GM19035 (cell line): Measurements from ENCODE around the gene TADA2B.
A peak's percentile ranks its signal among the peaks of the same experiment; 100 is the strongest.

ENCODE experiments used
- ATAC-seq: cut with Tn5 transposase; IDR thresholded peaks from one replicate; pipeline ENCODE4 v1.9.1; 2021; ENCODE audit not compliant: unreplicated experiment

Gene TADA2B

DNA sequence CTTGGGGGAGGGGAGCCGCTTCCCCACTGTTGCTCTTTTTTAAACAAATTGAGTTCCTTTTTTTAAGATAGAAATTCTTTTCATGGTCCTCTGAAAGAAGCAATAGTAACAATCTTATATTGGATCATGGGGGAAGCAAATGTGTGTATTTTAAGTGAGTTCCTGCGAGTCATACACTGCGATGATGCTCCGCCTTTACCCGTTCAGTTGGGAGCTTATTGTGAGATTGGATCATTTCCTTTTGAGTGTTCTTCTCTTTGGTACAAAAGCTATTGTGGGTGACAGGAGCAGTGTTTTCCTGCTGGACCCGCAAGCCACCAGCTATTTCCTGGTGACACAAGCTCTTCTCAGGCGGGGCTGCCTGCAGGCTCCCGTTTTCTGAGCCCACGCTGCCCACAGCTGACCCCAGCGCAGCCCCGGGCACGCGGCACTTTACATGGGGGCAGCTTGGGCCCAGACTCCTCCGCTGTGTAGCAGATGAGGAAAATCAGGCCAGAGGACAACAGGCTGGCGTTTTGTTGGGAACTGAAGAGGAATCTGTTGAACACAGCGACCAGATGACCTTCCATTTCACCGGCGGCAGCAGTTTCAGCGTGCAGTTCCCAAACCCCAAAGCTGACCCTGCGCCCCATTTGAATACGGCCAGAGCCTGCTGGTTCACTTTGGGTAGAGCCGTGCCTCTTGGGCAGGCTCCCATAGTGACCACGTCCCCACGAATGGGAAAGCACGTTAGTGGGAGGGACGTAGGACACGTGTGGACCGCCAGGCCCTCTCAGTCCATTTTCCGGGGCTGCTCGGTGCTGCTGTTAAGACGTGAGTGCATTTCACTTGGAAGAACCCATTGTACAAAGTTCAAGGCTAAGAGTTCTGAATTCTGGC is 12.2 kb downstream of the TADA2B start:
- ATAC-seq = no peak

DNA sequence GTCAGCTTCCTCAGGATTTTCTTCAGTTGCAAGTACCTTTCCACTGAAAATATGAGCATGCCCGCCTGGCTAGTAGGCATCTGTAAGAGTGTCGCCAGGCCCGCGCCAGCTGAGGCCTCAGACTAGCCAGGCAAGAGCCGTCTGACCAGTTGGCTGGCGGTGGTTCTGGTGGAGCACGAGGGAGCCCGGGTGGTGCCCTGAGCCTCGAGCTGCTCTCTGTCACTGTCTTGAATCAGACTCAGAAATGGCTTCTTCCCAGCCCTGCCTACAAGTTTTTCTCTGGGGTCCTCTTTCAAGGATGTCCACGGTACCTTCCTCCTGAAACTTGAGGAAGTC is 12.8 kb downstream of the TADA2B start:
- ATAC-seq = no peak

DNA sequence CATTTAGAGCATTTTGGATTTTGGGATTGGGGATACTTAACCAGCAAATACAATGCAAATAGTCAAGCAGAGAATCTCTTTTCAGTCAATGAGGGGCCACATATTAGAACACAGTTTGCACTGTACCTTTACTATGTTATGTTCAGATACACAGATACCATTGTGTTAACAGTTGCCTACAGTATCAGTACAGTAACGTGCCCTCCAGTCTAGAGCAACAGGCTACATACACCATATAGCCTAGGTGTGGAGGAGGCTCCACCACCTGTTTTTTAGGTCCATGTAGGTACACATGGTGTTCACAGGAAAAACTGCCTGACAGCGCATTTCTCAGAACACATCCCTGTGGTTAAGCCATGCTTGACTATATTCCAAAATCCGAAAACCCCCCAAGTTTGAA is 15.6 kb downstream of the TADA2B start:
- no peak for ATAC-seq

DNA sequence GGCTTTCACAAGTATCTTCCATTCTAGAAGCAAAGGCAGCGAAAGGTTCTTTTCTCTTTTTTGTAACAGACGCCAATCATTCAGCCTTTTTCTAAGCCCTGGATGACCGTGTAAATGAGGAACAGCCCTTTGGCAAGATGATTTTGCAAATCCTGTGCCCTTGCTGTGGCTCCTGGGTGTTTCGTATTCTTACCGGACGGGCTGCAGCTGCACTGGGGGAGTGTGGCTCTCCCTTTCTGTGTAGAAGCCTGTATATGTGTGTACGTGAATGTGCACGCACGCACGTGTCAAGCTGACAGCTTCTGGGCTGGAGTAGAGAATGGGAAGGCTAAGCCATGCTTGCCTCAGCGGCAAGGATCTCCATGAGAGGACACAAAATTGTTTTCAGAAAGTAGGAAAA is 16.5 kb downstream of the TADA2B start:
- ATAC-seq = no peak

DNA sequence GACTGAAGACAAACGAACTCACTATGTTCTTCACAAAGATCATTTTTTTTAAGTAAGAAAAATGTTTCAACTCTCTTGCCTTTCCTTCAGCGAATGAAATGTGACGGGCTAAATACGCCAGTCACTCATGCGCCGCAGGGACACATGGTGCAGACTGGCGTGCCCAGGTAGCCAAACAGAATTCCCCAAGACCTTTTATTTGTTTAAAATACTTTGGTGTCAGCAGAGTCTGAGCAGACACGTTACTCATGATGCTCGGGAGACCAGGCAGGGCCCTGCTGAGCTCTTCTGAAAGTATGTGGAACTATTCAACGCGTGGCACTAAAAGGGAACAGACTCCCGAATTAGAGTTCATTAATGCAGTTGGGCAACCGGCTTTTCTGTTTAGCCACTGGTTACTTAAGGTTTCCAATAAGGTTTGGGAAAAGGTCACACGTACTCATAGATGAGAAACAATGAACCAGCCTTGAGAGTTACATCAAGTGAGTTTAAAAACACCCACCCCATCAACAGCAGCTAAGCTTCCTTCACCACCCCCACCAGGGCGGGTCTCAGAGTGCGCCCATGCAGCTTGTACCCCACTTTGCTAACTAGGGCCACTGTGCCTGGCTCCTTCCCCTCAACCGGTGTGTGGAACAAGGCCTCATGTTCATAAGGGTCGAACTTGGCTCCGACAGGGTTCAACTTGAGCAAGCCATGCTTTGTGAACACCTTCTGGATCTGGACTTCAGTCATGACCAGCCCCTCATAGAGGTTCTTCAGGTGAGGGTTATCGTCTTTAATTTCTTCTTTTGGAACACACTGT is 17.4 kb downstream of the TADA2B start:
- ATAC-seq = no peak

DNA sequence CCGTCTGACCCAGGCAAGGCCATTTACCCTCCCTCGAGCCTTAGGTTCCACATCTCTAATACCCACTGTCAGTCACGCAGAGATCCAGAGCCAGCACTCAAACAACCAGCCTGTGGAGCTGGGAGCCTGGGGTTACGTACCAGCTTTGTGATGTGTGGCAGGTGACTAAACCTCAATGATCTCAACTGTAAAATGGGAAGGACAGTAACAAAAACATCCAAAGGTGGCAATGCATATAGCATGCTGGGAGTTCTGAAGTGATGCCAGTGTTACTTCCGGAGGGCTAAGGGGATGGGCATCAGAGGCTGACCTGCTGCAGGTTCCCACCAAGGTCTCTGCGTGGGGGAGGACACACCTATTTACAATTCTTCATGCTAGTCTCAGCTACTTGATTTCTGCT is 18.6 kb downstream of the TADA2B start:
- no peak for ATAC-seq

DNA sequence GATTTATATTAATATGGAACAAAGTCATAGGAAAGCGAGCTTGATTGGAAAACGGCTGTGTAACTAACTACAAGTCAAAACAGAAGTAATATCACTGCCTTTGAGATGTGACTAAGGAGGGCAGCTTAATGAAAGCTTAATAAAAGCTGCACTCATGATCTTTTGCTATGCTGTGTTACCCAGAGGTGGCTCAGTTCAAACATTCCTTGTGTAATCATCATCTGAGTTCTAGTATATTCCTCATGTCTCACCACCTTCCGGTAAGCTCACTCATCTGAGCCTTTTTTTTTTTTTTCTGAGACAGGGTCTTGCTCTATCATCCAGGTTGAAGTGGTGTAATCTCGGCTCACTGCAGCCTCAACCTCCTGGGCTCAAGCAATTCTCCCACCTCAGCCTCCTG is 19.6 kb downstream of the TADA2B start:
- no peak for ATAC-seq

DNA sequence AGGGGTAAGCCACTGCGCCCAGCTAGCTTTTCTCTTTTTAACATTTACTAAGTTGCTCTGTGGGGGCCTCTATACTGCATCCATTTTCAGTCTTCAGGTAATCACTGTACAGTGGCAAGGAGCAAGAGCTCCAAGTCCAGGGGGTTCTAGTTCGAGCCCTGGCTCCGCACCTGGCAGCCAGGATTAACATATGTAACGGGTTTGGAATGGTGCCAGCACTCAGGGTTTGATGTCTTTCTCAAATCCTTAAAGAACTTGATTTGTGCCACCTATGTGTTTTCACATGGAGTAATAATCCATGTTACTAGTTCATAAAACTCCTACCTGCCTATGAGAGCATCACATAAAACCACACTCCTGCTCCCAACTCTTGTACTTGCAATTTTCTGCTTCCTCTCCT is 20.2 kb downstream of the TADA2B start:
- no peak for ATAC-seq

DNA sequence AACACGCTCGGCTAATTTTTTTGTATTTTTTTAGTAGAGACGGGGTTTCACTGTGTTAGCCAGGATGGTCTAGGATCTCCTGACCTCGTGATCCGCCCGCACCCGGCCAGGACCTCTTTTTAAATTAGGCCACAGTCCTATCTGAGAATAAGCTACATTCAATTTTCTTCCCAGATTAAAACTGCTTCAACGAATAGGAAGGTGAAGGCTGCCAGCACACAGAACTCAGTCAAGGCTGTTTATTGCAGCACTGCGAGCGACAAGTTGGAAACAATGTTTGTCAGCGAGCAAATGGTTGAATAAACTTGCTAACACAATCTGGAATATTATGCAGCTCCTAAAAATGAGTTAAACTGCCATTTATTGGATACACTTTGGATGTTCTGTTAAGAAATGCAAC is 22.8 kb downstream of the TADA2B start:
- no peak for ATAC-seq

DNA sequence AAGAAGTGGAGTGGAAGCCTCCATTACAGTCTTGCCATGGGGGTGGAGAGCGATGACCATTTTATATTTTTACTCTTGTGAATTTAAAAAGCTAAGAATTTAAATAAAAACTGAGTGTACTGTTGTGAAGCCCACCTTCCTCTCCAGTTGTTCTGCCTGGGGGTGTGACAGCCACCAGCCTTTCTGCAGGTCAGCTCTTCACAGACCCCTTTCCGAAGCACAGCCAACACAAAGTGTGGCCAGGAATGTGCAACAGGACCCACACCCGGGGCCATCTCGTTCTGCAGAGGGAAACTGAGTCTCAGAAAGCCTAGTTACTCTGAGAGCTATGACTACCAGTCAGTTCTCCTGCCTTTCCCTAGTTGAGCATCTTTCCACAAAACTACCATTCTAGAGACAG is 23.3 kb downstream of the TADA2B start:
- no peak for ATAC-seq

DNA sequence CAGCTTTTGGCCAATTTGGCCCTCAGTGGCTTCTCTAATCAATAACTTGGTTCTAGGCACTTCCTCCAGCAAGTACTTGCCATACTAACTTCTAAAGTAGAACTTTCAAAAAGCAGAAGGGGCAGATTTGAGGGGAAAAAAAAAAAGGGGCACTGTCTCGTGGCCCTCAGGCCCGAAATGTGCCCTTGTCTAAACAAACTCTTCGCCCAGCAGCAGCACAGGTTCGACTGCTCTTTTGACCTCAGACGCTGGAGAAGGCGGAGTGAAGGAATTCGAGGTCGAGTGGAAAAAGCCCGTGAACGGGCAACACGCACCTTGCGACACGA is 23.9 kb downstream of the TADA2B start:
- ATAC-seq = no peak

DNA sequence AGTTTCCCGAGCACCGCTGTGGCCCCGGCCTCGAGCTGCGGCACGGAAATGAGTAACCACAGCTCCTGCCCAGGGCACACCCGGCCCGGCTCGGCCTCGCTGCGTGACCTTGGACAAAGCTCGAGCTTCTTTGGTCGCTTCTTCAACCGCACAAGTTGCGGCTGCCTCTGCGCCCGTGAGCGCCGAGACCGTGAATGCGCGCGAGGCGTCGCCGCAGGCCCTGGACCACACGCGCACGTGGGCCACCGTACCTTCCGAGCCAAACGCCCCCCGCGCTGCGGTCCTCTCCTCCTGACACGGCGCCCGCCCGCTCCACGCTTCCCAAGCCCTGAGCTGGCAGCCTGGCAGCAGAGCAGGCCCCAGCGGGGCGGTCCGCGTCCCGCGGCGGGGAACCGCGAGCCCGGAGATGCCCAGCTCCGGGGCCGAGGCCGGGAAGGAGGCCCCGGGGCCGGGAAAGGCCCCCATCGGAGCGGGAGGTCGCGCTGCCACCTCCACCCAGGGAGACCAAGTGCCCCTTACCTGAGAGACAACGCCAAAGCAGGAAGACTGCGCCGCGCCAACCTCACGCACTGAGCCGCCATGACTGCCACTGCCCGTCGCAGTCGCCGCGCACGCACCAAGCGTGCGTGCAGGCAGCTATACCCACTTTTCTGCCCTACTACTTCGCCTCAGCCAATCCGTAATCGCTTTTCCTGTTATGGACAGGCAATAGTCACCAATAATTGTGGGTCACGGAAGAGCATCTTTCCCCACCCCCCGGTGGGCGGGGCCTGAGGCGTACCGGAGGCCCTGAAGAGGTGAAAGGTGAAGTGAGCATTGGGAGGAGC is 24.5 kb downstream of the TADA2B start, which contains the start of gene GRPEL1:
Gene GRPEL1 (minus strand): TSS at position 613 of the 827 bp plus-strand sequence. CDS start 32 bp downstream, at position 581.
- ATAC-seq = peak; percentile 85

DNA sequence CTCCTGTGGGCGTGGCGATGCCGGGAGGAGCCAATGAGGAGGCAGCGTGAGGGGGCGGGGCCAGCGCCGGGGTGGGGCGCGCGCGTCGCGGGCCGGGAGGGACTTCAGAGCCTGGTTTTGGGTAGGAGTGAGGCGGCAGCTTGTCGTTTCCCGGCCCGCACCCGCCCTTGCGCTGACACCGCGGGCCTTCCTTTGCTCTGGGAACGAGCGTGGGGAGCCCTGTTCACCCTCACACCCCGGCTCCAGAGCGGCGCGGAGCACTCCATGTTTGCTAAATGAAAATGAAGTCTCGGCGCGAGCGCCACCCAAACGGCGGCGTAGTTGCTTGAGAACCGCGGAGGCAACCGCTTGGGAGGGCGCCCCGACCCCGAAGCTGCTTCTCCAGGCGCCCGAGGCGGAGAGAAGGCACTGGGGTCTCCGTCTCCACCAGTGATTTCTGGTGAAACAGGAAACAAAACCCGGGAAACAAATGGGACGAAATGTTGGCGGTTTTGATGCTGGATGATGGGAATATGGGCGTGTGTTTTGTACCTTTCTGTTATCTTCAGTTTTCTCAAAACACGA is 25.2 kb downstream of the TADA2B start:
- ATAC-seq = peak; percentile 24

DNA sequence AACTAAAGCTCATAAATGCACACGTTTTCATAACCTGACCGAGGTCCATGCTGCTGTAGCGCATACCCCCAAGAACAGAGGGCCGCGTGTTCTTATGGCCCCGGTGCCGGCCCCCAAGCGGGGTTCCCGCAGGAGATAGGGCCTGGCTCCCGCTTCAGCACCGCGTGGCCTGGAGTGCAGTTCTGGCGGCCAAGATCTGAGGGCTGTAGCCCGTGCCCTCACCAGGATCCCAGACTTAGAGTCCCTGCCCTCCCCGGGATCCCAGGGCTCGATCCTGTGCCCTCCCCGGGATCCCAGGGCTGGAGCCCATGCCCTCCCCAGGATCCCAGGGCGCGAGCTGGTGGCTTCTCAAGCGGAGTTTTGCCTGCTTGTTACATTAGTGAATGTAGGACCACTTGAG is 25.7 kb downstream of the TADA2B start:
- ATAC-seq = no peak

DNA sequence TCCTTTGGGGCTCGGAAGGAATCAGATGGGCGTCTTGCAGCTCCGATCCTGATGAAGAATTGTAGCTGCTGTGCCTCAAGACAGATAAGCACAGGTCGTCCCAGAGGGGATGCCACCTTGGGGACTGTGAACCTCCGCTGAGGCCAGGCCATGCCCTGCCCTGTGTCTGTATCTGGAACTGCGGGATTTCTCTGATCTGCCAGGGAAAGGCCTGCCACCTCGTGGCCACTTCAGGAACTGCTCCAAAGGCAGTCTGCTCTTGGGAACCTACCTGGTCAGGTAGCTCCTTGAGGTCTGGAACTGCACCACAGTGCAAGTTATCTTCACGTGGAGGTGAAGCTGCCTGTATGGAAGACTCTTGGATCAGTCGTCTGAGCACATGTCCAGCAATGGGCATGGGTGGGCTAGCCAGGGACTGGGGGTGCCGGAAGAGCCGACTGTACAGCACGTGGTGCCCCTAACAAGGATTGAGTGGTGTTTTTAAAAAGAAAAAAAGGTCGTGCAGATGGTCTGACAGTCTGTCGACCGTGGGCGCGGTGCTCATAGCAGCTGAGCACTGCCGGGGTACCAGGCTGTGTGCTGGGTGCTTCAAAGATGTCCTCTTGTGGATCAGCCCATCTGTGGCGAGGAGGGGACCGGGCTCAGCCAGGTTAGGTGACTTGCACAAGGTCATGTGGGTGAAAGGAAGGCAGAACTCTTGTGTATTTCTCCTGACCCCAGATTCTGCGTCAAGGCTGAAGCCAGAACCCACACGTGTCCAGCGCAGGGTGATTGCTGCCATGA is 27.7 kb downstream of the TADA2B start:
- peak; percentile 37 for ATAC-seq

DNA sequence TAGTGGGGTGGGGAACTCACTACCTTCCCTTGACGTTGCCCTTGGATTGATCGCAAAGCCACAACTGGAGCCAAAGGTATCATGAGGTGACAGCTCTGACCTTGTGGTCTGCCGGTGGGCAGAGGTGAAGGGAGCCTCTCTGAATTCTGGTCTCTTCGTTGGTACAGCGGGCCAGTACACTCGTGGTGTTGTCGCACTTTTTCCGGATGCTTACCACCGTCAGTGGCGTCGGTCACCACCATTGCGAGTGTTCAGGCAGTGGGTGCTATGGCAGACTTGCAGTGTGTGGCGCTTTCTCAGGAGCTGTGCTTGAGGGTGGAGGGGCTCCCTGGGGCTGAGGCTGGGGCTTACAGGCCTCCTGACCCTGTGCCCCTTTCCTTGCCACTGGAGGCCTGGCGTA is 29.9 kb downstream of the TADA2B start:
- ATAC-seq = no peak

DNA sequence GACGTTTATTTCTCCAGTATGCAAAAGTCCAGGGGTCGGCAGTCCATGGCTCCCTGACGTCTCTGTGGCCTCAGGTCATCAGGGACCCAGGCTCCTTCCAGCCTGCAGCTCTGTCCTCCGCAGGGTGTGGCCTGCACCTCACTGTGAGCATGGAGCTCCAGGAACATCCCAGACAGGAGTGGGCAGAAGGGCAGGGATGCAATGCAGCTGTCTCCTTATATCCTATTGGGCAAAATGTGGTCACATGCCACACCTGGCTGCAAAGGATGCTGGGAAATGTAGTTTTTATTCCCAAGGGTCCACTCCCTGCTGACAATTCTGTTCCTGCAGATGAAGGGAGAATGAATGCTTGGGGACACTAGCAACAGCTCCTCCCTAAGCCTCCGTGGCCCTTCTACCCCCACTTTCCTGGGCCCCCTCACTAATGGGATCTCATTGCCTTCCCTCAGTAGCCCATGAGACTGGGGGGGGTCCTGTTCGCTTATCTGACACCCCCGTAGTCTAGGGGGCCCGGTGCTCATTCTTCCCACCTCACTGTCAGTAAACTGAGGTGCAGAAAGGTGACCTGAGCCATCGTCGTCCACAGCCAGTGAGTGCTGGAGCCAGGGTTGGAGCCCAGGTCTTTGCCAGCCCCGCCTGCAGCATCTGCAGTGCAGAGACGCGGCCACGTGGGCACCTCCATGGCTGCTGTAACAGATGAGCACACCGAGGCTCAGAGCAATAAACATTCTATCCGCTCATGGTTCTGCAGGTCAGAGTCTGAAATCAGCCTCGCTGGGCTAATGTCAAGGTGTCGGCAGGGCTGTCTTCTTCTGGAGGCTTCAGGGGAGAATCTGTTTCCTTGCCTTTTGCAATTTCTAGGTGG is 30.6 kb downstream of the TADA2B start:
- ATAC-seq = no peak

DNA sequence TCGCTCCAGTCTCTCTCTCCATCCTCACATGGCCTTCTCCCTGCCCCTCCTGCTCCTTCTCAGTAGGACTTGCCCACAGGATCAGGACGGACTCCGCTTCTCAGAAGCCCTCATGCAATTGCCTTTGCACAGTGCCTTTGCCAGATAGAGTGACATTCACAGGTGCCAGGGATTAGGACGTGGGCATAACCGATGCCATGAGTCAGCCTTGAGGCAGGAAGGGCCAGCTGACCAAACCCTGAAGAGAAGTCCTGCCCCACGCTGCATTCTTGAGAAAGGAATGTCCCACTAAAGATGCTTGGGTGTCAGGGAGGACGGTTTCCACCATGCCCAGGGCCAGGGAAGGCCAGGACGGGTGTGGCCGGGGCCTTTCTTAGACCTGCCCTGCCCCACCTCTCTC is 31.3 kb downstream of the TADA2B start:
- ATAC-seq = no peak

DNA sequence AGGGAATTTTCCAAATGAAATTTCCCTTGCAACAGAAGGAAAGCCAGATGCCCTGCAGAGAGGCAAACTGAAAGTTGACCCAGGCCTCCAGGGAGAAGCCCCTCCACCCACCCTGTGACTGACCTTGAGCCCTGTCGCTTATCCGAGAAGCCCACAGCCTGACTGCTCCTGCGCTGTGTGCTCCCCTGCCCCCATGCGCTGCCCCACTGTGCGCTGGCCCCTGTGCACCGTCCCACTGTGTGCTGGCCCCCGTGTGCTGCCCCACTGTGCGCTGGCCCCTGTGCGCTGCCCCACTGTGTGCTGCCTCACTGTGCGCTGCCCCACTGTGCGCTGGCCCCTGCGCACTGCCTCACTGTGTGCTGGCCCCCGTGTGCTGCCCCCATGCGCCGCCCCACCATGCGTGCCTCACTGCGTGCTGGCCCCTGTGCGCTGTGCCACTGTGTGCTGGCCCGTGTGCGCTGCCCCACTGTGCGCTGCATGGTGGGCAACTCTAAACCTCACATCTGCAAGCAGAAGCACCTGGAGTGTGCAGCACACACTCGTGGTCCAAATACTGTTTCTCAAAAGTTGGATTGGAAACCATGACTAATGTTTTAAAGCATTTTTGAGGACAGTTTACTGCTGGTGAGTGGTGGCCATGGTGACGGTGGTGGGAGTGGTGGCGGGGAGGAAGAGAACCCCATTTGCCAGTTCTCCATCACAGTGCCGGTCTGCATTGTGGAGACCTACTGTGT is 33.0 kb downstream of the TADA2B start:
- ATAC-seq = no peak
